ENCODE results near the gene SSBP2. TPM values are rescaled to one million over a fixed set of nuclear protein-coding genes. Genes with fewer than 3 reads are reported as not detected.

The SSBP2 gene
- total and polyA plus RNA-seq, 2 of the 8 experiments (the other 6 are each of a cell fraction or from before 2014, with no cell fraction given): 21.5 to 36.2 TPM

DNA sequence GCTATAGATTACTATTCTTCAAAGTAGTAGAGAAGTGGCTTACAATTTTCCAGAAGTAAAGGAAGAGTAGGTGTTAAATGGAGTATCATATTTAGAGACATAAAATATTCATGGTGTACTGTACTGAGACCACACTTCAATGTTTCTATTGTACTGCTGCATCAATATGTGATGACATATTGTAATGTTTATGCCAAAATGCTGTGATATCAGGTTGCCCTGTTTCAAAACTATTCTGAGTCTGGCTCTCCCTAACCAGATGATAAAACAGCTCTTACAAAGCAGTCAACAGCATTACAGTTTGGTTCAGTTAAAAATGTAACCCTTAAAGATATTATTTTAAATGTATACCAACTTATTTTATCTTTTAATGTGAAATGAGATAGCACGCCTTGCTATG lies 326.2 kb downstream of the SSBP2 start:
- Histone ChIP-seq H3K23me2 (ENCODE audit: low read depth, low read length) (no peaks in the 10 kb centered on the region), H3K27ac (ENCODE audit: low read depth, low read length) (no peak overlapping the region), H2BK120ac (replicated peaks; ENCODE audit: low read depth, low read length) (no peak overlapping the region), H2AK5ac (ENCODE audit: low read depth, low read length) (no peak overlapping the region), H4K91ac (replicated peaks; ENCODE audit: insufficient read length, low read length) (no peak overlapping the region), H4K8ac (ENCODE audit: extremely low read depth, insufficient read depth, low read length) (no peak overlapping the region), H3K18ac (ENCODE audit: extremely low read depth, low read length) (no peak overlapping the region), H4K20me1 (replicated peaks in 1 of 2; ENCODE audit: control insufficient read depth in 1 of 2, insufficient read depth in 2 of 2, low read length in 2 of 2) (no peaks in the 10 kb centered on the region), H3K4me3 (ENCODE audit: extremely low read depth in 1 of 4, insufficient read depth in 2 of 4, low read depth in 3 of 4, low read length in 4 of 4) (no peak overlapping the region), H2BK12ac (ENCODE audit: low read depth, low read length) (no peak overlapping the region), H3K23ac (ENCODE audit: insufficient read length) (no peak overlapping the region), H3K14ac (ENCODE audit: insufficient read length) (no peak overlapping the region), H2BK20ac (ENCODE audit: low read length) (no peak overlapping the region), H3K9ac (replicated peaks in 1 of 4; ENCODE audit: extremely low read depth in 1 of 4, low read depth in 3 of 4, low read length in 3 of 4) (no peak overlapping the region), H3K27me3 (replicated peaks in 1 of 4; ENCODE audit: control insufficient read depth in 3 of 4, extremely low read depth in 1 of 4, insufficient read depth in 3 of 4, low read length in 3 of 4) (no peaks in the 10 kb centered on the region), H2AFZ (ENCODE audit: low read length) (no peak overlapping the region), H3K79me1 (ENCODE audit: low read depth, low read length) (no peaks in the 10 kb centered on the region), H3K36me3 (ENCODE audit: control insufficient read depth in 2 of 4, insufficient read depth in 4 of 4, low read length in 3 of 4) (no peaks in the 10 kb centered on the region; a peak in 1 of 8 replicates), H3K4me1 (replicated peaks in 1 of 4; ENCODE audit: control insufficient read depth in 3 of 4, insufficient read depth in 4 of 4, low read length in 3 of 4) (no peaks in the 10 kb centered on the region), H3K4me2 (ENCODE audit: insufficient read depth in 1 of 2, low read depth in 2 of 2, low read length in 2 of 2) (no peak overlapping the region), H2BK15ac (ENCODE audit: low read length) (no peak overlapping the region), H2BK5ac (ENCODE audit: low read depth, low read length) (no peak overlapping the region), H3K79me2 (ENCODE audit: control insufficient read depth in 1 of 2, insufficient read depth in 2 of 2, low read length in 2 of 2) (no peaks in the 10 kb centered on the region), H3K9me3 (ENCODE audit: insufficient read depth in 2 of 2, low read depth in 1 of 2, low read length in 1 of 2) (no peaks in the 10 kb centered on the region), H3K4ac (replicated peaks; ENCODE audit: insufficient read length, low read depth, low read length) (no peak overlapping the region), H3K56ac (replicated peaks; ENCODE audit: insufficient read length, low read depth, low read length) (no peak overlapping the region), H4K5ac (ENCODE audit: insufficient read length, low read depth, low read length) (no peak overlapping the region)
- no peak for FAIRE-seq
- DNase-seq (ENCODE audit: low read depth in 1 of 2, low spot score in 2 of 2): no peak
- POLR2A ChIA-PET (ENCODE audit: partially characterized antibody): no interaction called here
- 100% methylated on average over 1 of the region's 1 CpG; no CpG with 5 or more reads in 1 of the 2 experiments for WGBS, 2 experiments (ENCODE audit: extremely low coverage in 1 of 2, insufficient coverage in 1 of 2, insufficient read length in 1 of 2, insufficient replicate concordance in 2 of 2, low coverage in 1 of 2, low lambda C conversion rate in 2 of 2, missing lambda C conversion rate in 1 of 2)
- TF ChIP-seq GABPA (IDR thresholded peaks at IDR 0.05; ENCODE audit: borderline replicate concordance, insufficient read depth, low read length): no peak
- no peak for TF ChIP-seq FOSL1 (IDR thresholded peaks at IDR 0.05; ENCODE audit: insufficient read depth, low read depth, low read length)
- TF ChIP-seq, protein P1, sequence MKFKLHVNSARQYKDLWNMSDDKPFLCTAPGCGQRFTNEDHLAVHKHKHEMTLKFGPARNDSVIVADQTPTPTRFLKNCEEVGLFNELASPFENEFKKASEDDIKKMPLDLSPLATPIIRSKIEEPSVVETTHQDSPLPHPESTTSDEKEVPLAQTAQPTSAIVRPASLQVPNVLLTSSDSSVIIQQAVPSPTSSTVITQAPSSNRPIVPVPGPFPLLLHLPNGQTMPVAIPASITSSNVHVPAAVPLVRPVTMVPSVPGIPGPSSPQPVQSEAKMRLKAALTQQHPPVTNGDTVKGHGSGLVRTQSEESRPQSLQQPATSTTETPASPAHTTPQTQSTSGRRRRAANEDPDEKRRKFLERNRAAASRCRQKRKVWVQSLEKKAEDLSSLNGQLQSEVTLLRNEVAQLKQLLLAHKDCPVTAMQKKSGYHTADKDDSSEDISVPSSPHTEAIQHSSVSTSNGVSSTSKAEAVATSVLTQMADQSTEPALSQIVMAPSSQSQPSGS (IDR thresholded peaks at IDR 0.05; ENCODE audit: low read length): no peak
- no peak for TF ChIP-seq TBP (IDR thresholded peaks at IDR 0.05; ENCODE audit: low read depth, low read length)
- no peak for TF ChIP-seq SAP30 (IDR thresholded peaks at IDR 0.05; ENCODE audit: insufficient read depth, insufficient replicate concordance, low read length)
- TF ChIP-seq POU5F1 (IDR thresholded peaks at IDR 0.05; ENCODE audit: low read depth, low read length): no peak
- no peak for TF ChIP-seq PHF8 (conservative IDR thresholded peaks at IDR 0.05; ENCODE audit: low read depth, low read length)
- no peak for TF ChIP-seq RBBP5 (IDR thresholded peaks at IDR 0.05; ENCODE audit: borderline replicate concordance, low read depth, low read length)
- TF ChIP-seq CBX5 (IDR thresholded peaks at IDR 0.05; ENCODE audit: low read depth, low read length): no peak
- no peak for TF ChIP-seq SP1 (IDR thresholded peaks at IDR 0.05; ENCODE audit: low read depth, low read length)
- CTCF ChIA-PET (ENCODE audit: partially characterized antibody): interaction anchor here (0.8 to 2.9 kb wide), 8 partner anchors 13 to 741 kb away, joined by 3 to 11 read pairs (median 4); partner anchors contain the start of gene ACOT12
